Measurements from ENCODE around the gene C15orf39.

DNA sequence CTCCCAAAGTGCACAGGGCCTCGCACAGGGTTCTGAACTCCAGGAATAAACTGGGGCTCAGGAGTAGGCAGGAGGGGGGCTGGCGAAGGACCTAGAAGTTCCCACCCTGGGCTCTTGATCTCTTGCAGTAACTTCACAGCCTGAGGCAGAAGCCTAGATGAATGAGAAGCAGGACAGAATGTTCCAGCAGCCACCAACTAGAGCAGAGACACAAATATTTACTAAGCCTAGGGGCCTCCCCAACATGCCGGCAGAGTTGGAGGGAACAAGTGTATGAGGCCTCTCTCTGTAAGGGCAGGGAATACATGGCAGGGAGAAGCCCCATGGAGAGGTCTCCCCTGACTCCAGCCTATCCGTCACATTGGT lies 25.3 kb upstream of the C15orf39 start:
- TF ChIP-seq CTCF (IDR thresholded peaks at IDR 0.05) (no peak), POLR2A (IDR thresholded peaks at IDR 0.05) (no peak)
